GM12878 (cell line): ENCODE measurements around the gene LMNTD2. TPM values are rescaled to one million over a fixed set of nuclear protein-coding genes. Genes with fewer than 3 reads are reported as not detected.

Experiments
- ATAC-seq: fragments of 200-7000 bp; cut with Tn5 transposase; 3 replicates; pipeline ENCODE4 v1.9.1; 2020; ENCODE audit warnings: mild to moderate bottlenecking, moderate library complexity
- BruUV-seq: library from RNA; stranded (reverse); fragments of 400-500 nt; replicated peaks from 2 replicates; lab custom pipeline; 2021; lab: Mats Ljungman, UMichigan
- CTCF ChIA-PET: fragments of 300-600 bp; sonication (Branson Sonifier 250); formaldehyde crosslinking; extraction: SDS; loops from one replicate; lab custom pipeline; 2021; ENCODE audit warnings: inconsistent platforms; lab: Yijun Ruan, JAX
- POLR2A ChIA-PET: fragments of 350-600 bp; formaldehyde crosslinking; extraction: SDS; loops from one replicate; lab custom pipeline; 2021; ENCODE audit warnings: inconsistent platforms; lab: Charles Lee
- RAD21 ChIA-PET: fragments of 300-600 bp; sonication (Branson Sonifier 250); formaldehyde crosslinking; loops from one replicate; lab custom pipeline; 2023; ENCODE audit warnings: antibody characterized with exemption; ENCODE audit not compliant: unreplicated experiment; lab: Charles Lee
- SMC1A ChIA-PET: fragments of 300-600 bp; sonication (Branson Sonifier 250); formaldehyde crosslinking; loops from one replicate; lab custom pipeline; 2023; ENCODE audit not compliant: unreplicated experiment, uncharacterized antibody; lab: Charles Lee
- DNase-seq: peaks from one replicate; pipeline ENCODE4 v3.0.0-alpha.2; 2011; ENCODE audit warnings: low read depth, low spot score
- FAIRE-seq: peaks from 3 replicates; lab custom pipeline; 2011; peaks lifted over from hg19 to GRCh38; lab: Jason Lieb, UNC
- H2AFZ ChIP-seq: 2 replicates; pipeline ENCODE4 v1.6.0; 2011; ENCODE audit warnings: low read depth, low read length, control low read depth; ENCODE audit not compliant: control insufficient read depth
- H3K27ac ChIP-seq: 2 replicates; pipeline ENCODE4 v1.5.1; 2011; ENCODE audit warnings: control low read depth; ENCODE audit not compliant: control insufficient read depth, insufficient read depth
- H3K27me3 ChIP-seq, 2 experiments: replicated peaks in 1 of 2; 2 replicates each; pipeline versions ENCODE4 v1.6.0 to v1.6.1; 2011; ENCODE audit warnings: low read length in 1 of 2; ENCODE audit not compliant: control insufficient read depth in 2 of 2, insufficient read depth in 2 of 2
- H3K36me3 ChIP-seq, 2 experiments: 2 replicates each; pipeline ENCODE4 v1.5.1; 2011; ENCODE audit warnings: low read length in 1 of 2; ENCODE audit not compliant: control insufficient read depth in 2 of 2, insufficient read depth in 2 of 2
- H3K4me1 ChIP-seq: 2 replicates; pipeline ENCODE4 v1.6.1; 2011; ENCODE audit warnings: mild to moderate bottlenecking, low read length, moderate library complexity, mixed read lengths; ENCODE audit not compliant: control insufficient read depth, insufficient read depth
- H3K4me2 ChIP-seq: 2 replicates; pipeline ENCODE4 v1.6.0; 2011; ENCODE audit warnings: control low read depth; ENCODE audit not compliant: control insufficient read depth, insufficient read depth
- H3K4me3 ChIP-seq: fragments of 200-600 bp; sonication (generic); 2 replicates; pipeline ENCODE4 v1.5.1; 2016
- H3K79me2 ChIP-seq: 2 replicates; pipeline ENCODE4 v1.6.0; 2011; ENCODE audit warnings: low read length; ENCODE audit not compliant: control insufficient read depth, insufficient read depth
- H3K9ac ChIP-seq: 2 replicates; pipeline ENCODE4 v1.8.0; 2011; ENCODE audit warnings: low read length, control low read depth, mixed read lengths; ENCODE audit not compliant: control insufficient read depth, insufficient read depth
- H3K9me3 ChIP-seq: replicated peaks from 3 replicates; pipeline ENCODE4 v1.5.1; 2011; ENCODE audit warnings: mild to moderate bottlenecking, low read length; ENCODE audit not compliant: control insufficient read depth, insufficient read depth
- H4K20me1 ChIP-seq: 2 replicates; pipeline ENCODE4 v1.6.0; 2011; ENCODE audit not compliant: control insufficient read depth, insufficient read depth
- BACH1 ChIP-seq: fragments of 450-650 bp; IDR thresholded peaks from 2 replicates; pipeline ENCODE4 v1.6.1; 2017; ENCODE audit warnings: mild to moderate bottlenecking, borderline replicate concordance
- CTCF ChIP-seq, 3 experiments: IDR thresholded peaks in 2 of 3; conservative IDR thresholded peaks in 1 of 3; 2 replicates each; pipeline ENCODE4 v1.5.1; 2011; ENCODE audit warnings: low read depth in 3 of 3, low read length in 3 of 3, mild to moderate bottlenecking in 3 of 3, control low read depth in 2 of 3, moderate library complexity in 2 of 3, inconsistent platforms in 1 of 3, mixed read lengths in 1 of 3; ENCODE audit not compliant: control insufficient read depth in 2 of 3, insufficient read depth in 1 of 3; ENCODE audit errors: extremely low read depth in 1 of 3
- POU2F2 ChIP-seq: IDR thresholded peaks from 3 replicates; pipeline ENCODE4 v1.6.1; 2011; ENCODE audit warnings: low read depth, mild to moderate bottlenecking, low read length, borderline replicate concordance
- WGBS: methylation state at CpG from one replicate; pipeline ENCODE4 v1.1.6; 2016; ENCODE audit warnings: low lambda C conversion rate; ENCODE audit not compliant: insufficient replicate concordance, insufficient coverage; ENCODE audit errors: missing lambda C conversion rate; 5-methylcytosine and 5-hydroxymethylcytosine counted together
- in situ Hi-C: fragments of 300-500 bp; cut with MboI; formaldehyde crosslinking; loops from 9 replicates; pipeline ENCODE4 v1.14.3; 2018; ENCODE audit warnings: mixed read lengths
- intact Hi-C: fragments of 100-400 bp; cut with micrococcal nuclease; formaldehyde crosslinking; loops from one replicate; pipeline ENCODE4 v1.14.2; 2022; ENCODE audit not compliant: unreplicated experiment
- polyA plus RNA-seq, 11 experiments: library from polyadenylated mRNA; depleted of rRNA in 4 of 11; unstranded in 6 of 11; stranded (reverse) in 5 of 11; fragments of >200 nt; fragmentation: Nextera tagmentation in 4 of 11; fragmentation: Illumina TruSeq in 1 of 11; extraction: Ambion mirVana in 4 of 11; extraction: Trizol in 1 of 11; gene quantifications; 1 replicate in 1 of 11; 2 replicates in 10 of 11; pipeline versions ENCODE4 v1.2.1 to v1.2.3, GENCODE V29; 2011 to 2016; ENCODE audit warnings: inconsistent platforms in 2 of 11, missing spikeins in 2 of 11, low read depth in 1 of 11
- total RNA-seq, 4 experiments: library from RNA; depleted of rRNA in 3 of 4; stranded (reverse); fragments of >200 nt in 3 of 4; fragmentation: Illumina TruSeq in 1 of 4; extraction: Trizol in 1 of 4; gene quantifications; 2 replicates each; pipeline versions ENCODE4 v1.2.1 to v1.2.3, GENCODE V29; 2013 to 2021

The LMNTD2 gene
- total and polyA plus RNA-seq, 10 of the 15 experiments (the other 5 are each of a cell fraction or from before 2014, with no cell fraction given), result 0.22 to 4.1 (median 1.3) TPM; not detected in 2

GRCh38 chr11:565921-566509, 5.5 kb upstream of the LMNTD2 start:
- no peak overlapping the region for H3K9ac ChIP-seq
- H3K27me3 ChIP-seq, result no peaks in the 10 kb centered on the region
- POLR2A ChIA-PET, result interaction anchor here (0.6 to 1.5 kb wide), 3 partner anchors 10 to 100 kb away, joined by 3 to 13 read pairs (median 5); partner anchors contain the start of gene PHRF1
- TF ChIP-seq CTCF (IDR thresholded peaks at IDR 0.05 in 2 of 3, conservative IDR thresholded peaks at IDR 0.05 in 1 of 3; ENCODE audit: control insufficient read depth in 2 of 3, extremely low read depth in 1 of 3, insufficient read depth in 1 of 3, low read depth in 3 of 3, low read length in 3 of 3) (peak in 1 of 3 experiments; percentile 5; a peak in 2 of 6 replicates), BACH1 (0 out of 2 replicates have a peak, but pooled peaks have one; percentile 11), POU2F2 (no peak)
- CTCF ChIA-PET, result interaction anchor here (1.1 to 2.3 kb wide), 2 partner anchors 9 to 157 kb away, joined by 3 to 8 read pairs; no protein-coding TSS in a partner anchor
- ATAC-seq (no peak), DNase-seq (no peak), FAIRE-seq (no peak)
- intact Hi-C loops, result no loop called here
- H4K20me1 ChIP-seq, result no peaks in the 10 kb centered on the region
- no peaks in the 10 kb centered on the region for H3K9me3 ChIP-seq
- H3K79me2 ChIP-seq, result peaks cover 32% of the 10 kb centered on the region
- 76% methylated on average over 12 of the region's 12 CpGs for WGBS
- H3K4me2 ChIP-seq, result peak overlapping the region; percentile 86; the same call in 1 of the 2 replicates
- BruUV-seq, result no TSS peak
- H3K36me3 ChIP-seq, result peaks cover 0 to 4% of the 10 kb centered on the region in 2 experiments; a peak in 1 of 4 replicates
- in situ Hi-C loops, result no loop called here
- RAD21 ChIA-PET, result interaction anchor here (1.1 kb wide), 1 partner anchor 157 kb away, joined by 3 read pairs; no protein-coding TSS in a partner anchor
- SMC1A ChIA-PET, result no interaction called here
- H3K27ac ChIP-seq, result no peak overlapping the region
- no peak overlapping the region for H2AFZ ChIP-seq
- peaks cover 13% of the 10 kb centered on the region for H3K4me1 ChIP-seq
- H3K4me3 ChIP-seq, result 0 out of 2 replicates have a peak overlapping the region, but pooled peaks have one; percentile 97
